OCI-LY3 (cell line): ENCODE measurements around the gene TRIM41.

Source experiments
- CTCF ChIP-seq: fragments of 200-600, 300-600 bp; sonication (generic); IDR thresholded peaks from 2 replicates; pipeline ENCODE4 v1.5.1; 2014; ENCODE audit warnings: antibody characterized with exemption, low read length, low read depth
- EZH2phosphoT487 ChIP-seq: fragments of 200-600 bp; shearing (Covaris generic); IDR thresholded peaks from 2 replicates; pipeline ENCODE4 v1.6.1; 2018; ENCODE audit warnings: antibody characterized with exemption, mixed run types, low read depth

- TF ChIP-seq CTCF (no peak), EZH2phosphoT487 (no peak)
Measured at GRCh38 chr5:181203093-181203711, 19.9 kb upstream of the TRIM41 start.
